ENCODE measurements around the gene KRT16.
"Not testable (repeated sequence)": the region's sequence is repeated elsewhere in the genome, so short reads cannot be mapped to it uniquely, and the experiment has no call there.

KRT16 gene

DNA sequence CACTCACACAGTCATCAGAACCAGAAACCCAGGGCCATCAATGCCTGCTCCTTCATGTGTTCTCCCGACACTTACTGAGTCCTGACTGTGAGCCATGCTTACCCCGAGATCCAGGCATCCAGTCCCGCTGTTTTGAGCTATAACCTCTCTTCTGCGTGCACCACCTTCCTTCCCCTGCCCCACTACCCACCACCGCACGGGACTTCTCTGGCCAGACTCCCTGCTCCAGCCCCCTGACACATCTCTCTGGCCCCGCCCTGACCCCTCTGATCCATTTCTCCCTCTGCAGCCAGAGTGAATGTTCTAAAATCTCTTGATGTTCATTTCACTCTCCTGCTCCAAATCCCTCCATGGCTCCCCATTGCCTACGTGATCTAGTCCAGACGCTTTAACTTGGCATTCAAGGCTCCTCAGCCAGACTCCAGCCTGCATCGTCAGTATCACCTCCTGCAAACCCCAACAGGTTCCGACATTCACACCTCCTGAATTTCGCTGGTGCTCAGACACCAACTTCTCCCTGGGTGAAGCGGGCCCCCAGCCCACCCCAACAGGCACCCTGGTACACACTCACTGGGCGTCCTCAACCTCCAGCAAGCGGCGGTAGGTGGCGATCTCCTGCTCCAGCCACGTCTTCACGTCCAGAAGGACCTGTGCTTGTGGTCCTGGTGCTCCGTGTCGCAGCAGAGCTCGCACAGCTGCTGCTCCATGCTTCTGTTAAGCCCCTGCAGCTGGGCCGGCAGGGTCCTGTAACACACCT is 14.9 kb upstream of the KRT16 start:
- DNase-seq = no peak

DNA sequence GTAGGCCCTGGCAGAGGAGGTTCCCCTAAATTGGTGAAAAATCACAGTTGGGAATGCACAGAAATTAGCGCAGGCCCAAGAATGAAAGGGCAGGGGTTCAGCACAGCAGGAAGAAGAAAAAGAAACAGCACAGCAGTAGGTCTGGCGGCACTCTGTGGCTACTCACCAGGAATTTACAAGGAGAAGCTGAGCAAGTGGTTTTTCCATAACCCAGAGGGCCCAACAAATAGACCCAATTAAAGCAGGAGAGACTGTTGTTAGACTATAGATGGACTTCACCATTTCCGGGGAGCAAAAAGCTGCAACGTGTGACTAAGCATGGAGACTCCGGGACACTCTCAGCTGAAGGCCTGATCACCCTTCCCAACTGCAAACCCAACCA is 14.3 kb upstream of the KRT16 start:
- not testable (repeated sequence) for DNase-seq

DNA sequence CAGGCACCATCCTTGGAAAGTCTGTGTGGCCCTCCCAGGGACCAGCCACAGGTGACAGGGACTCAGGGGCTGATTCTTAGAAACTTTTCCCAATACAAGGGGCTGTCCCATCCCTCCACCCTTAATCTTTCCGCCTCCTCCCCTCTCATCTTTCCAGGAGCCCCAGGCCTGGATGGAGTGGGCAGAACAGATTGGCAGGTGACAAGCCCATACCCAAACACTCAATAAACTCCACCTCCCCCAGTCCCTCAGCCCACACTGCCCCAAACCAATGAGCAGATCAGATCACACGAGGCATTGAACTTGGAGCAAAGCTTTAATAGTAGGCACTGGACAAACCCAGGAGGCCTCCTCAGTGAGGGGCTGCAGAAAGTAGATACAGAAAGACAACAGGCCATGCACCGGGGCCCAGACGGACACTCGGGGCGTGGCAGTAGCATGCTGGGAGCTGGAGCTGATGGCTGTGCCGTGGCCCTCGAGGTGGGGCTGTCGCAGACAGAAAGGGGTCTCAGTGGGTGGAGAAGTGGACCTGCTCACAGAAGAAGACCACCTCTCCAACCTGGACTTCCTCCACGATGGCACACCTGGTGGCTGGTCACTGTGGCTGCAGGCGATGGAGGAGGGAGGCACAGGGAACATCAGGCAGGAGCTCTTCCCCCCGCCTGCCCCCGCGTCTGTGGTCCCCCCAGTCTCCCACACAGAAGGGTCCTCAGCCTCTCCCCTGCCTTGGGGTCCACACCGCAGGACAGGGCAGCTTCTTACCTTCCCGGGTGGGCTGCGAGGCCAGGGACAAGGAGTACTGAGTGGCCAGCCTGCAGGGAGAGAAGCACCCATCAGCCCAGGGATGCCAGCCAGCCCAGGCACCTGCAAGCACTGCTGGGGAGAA is 13.7 kb upstream of the KRT16 start:
- DNase-seq = not testable (repeated sequence)

DNA sequence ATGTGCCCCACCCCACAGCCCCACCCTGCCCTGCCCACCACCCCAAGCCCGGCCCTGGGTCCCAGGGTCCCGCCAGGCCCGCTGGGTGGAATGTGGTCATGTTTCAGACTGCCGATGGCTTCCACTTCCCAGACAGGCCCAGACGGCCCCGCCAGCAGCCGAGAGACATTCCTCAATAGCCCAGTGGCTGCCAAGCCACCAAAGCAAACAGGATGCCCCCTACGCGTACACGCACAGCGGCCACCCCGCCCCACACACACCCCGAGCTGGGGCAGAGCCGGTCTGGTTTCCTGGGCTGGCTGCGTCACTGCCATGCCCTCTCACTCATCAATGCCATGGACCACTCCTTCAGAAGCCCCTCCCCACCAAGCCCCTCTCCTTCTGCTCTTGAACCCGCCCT is 13.0 kb upstream of the KRT16 start:
- DNase-seq = no peak

DNA sequence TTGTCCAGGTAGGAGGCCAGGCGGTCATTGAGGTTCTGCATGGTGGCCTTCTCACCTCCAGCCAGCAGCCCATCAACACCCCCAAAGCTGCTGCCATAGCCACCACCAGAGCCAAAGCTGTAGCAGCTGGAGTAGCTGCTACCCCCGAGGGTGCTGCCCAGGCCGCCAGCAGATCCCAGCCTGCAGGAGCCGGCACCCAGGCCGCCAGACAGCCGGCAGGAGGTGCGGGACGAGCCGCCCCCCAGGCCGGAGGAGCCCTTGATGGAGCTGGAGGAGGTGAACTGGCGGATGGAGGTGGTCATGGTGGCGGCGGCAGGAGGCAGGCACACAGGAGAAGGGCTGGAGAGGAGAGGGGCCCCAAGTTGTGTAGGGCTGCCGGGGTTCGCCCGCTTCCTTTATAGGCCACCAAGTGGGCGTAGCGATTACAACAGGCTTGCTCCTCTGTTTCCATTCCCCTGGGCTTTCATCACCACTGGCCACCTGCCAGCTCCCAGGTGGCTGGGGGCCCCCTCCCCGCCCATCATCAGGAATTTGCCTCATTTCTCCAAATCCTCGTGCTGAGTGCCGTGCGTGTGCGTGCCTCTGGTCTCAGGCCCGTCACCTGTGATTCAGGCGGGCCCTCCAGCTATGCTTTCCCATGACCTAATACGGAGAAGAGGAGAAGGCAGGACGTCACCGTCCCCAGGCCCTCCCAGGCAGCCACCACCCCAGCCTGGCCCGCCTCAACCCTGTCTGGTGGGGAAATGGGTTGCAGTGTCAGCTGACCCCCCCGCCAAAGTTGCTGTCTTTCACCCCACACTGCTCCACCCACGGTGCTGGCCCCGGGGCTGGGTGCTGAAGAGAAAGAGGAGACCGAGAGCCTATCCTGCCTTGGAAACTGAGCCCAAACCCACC is 11.9 kb upstream of the KRT16 start, which contains the start of gene KRT17:
KRT17 (minus strand) TSS at position 368 of the 894 bp plus-strand sequence; CDS start at position 302, 66 bp downstream.
- no peak for DNase-seq

DNA sequence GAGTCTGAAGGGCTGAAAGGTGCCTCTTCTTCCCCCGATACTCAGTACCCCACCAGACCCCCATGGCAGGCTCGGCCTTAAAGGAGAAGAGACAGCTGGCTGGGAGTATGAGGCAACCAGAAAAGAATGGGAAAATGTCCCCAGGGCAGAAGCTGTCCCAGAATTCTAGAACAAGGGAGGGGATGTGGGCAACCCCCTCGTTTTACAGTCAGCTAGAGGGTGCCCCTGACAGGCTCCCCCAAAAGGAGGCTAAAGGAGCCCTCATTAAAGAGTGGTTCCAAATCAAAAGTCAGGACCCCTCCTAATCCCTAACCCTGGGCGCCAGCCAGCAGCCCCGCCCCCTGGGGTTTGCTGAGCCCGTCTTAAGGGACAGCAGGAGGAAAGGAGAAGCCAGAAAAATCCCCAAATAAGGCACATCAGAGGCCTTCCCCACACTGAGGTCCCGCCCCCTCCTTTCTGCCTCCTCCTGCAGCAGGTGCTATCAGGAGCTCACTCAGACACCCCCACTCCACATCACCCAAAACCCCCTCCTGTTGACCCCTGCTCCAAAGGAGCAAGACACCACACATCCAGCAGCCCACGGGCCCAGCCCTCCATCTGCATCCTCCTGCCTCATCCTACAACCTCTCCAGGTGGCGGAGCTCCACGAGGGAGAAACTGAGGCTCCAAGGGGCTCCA is 10.8 kb upstream of the KRT16 start:
- DNase-seq = not testable (repeated sequence)

DNA sequence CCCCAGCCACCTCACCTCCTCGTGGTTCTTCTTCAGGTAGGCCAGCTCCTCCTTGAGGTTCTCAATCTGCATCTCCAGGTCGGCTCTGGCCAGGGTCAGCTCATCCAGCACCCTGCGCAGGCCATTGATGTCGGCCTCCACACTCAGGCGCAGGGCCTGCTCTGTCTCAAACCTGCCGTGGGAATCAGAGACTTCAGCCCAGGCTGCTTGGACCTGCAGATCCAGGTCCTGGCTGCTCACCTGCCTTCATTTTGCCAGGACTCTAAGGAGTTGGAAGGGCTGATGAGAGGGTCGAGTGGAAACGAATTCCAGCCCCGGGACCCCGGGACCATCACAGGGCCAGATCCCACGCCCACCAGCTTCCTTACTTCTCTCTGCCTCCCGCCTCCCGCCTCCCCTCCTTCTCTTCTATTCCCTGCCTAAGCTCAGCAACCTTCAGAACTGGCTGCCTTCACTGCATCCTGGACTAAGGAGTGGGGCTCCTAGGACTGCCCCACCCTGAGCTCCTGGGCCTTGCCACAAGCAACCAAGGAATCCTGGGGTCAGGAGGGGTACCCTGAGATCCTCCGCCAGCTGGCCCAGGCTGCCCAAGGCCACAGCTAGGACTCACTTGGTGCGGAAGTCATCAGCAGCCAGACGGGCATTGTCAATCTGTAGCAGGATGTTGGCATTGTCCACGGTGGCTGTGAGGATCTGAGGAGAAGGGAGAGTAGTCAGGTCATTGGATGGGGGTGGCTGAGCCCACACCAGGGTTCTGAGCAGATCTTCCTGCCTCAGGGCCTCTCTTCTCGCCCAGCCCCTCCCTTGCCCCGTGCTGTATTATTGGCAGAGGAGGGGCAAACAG is 10.0 kb upstream of the KRT16 start:
- DNase-seq = not testable (repeated sequence)

DNA sequence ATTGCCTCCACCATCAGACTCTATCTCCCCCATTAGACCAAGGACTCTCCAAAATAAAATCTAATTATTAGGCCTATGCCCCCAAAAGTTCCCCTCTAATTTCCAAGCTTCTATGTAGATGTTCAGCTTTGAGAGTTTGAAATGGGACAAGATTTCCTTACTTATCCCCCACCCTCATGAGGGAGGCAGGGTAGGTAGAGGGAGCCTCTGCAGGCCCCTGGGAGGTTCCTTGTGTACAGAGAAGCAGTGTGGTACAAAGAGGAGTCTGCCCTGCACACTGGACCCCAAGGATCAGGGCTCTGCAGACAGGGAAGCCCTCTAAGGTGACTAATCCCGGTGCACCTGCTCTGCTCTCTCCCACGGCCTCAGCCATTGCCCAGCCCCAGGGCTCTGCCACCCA is 9.3 kb upstream of the KRT16 start:
- DNase-seq = no peak

DNA sequence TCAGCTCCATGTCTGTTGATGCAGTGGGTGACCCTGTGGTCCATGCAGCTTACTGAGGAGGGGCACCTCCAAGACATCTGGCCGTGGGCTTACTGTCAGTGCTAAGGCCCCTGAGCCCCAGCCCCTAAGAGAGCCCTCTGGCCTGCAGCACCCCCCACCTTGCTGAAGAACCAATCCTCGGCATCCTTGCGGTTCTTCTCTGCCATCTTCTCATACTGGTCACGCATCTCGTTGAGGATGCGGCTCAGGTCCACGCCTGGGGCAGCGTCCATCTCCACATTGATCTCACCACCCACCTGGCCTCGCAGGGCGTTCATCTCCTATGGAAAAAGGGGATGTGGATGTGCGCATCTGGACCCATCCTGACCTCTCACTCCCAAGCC is 8.9 kb upstream of the KRT16 start:
- not testable (repeated sequence) for DNase-seq

DNA sequence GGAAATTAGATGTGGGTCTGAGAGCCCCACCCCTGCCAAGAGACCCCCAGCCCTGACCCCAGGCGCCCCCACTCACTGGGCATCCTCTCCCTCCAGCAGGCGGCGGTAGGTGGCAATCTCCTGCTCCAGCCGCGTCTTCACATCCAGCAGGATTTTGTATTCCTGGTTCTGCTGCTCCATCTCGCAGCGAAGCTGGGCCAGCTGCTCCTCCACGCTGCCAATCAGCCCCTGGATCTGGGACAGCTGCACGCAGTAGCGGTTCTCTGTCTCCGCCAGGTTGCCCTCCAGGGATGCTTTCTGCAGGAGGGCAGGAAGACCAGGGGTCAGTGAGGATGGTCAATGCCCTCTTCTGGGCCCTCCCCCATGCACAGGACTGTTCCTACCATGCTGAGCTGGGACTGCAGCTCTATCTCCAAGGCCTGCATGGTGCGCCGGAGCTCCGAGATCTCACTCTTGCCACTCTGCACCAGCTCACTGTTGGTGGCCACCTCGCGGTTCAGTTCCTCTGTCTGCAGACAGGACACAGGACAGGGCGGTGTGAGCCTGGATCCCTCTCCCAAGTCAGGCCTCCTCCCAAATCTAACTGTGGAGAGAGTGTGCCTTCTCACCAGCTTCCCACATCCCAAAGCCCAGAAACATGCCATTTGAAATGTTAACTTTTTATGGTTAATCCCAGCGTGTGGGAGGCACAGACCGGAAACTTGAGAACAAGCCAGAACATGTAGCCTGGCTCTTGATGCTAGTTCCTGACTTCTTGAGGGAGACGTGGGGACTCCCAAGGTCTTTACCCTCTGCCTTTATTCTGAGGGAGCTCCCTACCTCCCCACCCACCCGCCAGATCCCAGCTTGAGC is 8.2 kb upstream of the KRT16 start:
- no peak for DNase-seq

DNA sequence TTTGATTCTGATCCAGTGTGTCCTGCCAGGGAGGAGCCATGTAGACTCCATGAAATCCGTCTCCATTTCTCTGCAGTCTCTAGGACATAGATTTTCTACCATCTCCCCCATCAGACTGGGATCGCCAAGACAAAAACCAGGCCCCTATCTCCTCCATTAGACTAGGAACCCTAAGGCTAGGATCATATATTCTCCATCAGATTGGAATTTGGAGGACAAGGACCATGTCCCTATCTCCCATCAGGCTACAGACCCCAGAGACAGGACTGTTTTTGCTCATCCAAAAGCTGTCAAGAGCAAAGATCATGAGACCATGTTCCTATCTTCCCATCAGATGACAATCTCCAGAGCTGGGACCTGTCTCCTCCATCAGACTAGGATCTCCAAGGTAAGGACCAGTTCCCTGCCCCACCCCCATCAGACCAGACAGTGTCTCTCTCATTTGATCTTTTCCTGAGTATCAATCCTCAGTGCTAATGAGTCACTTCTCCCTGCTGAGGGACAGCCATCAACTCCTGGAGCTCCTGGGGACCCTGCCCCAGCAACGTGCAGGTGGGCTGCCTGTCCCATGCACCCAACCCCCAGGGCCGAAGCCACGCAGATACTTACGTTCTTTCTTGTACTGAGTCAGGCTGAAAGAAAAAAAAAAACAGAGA is 7.5 kb upstream of the KRT16 start:
- DNase-seq = not testable (repeated sequence)

DNA sequence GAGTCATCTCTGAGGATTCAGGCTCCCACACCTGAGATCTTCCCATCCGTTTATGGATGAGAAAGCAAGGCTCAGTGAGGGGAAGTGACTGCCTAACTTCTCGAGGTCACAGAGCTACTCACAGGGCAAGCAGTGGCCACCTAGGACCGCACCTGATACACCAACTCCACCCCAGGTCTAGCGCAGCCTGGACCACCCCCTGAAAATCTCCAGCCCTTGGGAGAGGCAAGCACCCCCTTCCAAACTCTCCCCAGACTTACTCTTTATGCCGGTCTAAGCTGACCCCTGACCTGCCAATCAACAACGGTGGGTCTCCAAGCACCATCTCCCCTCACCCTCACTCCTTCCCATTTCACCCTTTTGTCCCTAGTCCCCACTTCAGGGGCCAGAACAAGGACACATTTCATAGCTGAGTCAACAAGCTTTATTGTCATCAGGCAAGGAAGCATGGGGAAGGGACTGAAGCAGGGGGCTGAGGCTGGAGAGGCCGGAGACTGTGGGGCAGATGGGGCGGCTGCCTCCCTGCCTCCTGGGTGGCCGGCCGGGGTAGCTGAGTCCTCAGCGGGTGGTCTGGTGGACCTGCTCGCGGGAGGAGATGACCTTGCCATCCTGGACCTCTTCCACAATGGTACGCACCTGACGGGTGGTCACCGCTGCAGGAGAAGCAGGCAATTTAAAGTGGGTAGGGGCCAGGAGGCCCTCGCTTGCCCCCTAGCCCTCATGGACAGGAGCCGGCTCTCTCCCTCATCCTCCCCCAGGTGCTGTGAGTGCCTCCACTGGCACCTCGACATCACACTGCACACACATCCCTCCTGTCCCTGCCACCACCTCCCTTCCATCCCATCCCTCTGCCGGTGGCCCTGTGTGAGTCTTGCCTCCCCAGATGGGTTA is 6.7 kb upstream of the KRT16 start:
- DNase-seq = no peak

DNA sequence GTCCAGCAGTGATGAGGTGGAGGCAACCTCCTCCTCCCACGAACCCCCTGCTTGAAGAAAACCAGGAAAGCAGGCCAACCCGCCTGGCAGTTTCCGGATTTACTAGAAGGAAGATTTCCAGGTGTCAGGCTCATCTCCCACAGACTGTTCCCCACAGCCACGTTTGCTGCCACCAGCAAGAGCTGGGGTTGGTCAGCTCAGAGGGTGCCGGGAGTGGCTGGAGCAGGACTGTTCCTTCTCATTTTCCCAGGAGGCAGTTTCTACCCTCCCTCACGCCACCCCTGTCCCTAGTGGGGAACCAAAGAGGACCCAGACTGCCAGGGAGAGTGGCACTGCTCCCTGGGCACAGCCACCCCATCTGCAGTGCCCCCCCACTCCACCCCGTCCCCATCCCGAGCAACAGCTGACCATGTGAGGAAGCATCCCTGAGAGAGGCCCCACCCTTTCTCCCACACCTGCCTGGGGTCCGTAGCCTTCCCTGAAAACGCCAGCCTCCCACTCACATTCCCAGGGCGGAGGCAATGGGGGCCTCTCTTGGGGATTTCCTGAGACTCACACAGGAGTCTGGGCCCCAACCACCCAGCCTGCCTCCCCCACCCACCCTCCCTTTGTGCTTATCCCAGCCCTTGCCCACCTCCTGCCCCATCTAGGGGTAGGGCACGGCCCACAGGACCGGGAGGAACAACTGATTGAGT is 5.9 kb upstream of the KRT16 start:
- no peak for DNase-seq

DNA sequence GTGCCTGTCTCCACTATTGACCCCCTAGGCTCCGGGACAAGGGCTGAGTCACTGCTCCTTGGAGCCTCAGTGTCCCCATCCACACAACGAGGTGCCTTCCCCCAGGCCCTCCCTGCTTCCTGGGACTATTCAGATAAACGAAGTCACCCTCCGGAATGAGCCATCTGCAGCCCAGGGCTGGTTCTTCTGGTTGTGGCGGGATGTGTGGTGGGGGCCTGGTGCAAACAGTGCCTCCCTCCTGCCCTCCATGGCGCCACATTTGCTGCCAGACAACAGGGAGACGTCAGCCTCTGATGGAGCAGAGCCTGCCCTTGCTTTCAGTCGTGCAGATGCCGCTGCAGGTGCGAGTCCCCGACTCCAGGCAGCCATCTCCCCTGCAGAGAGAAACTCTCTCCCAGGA is 5.1 kb upstream of the KRT16 start:
- DNase-seq = no peak

DNA sequence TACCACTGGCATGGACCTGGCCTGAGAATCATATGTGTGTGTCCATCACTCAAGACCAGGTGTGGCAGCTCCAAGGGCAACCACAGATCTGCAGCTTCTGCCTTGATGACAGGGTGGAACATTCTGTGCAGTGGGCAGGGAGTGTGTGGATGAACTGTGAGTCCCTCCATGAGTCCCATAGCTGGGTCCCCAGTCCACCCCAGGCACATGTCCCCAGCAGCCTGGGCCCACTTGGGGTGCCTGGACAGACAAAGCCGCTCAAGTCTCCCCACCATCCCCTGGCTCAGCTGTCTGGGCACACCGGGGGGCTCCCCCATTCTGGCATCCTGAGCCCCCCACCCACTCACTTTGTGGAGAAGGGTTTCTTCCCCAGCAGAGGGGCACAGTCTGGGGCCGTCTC is 4.6 kb upstream of the KRT16 start:
- no peak for DNase-seq

DNA sequence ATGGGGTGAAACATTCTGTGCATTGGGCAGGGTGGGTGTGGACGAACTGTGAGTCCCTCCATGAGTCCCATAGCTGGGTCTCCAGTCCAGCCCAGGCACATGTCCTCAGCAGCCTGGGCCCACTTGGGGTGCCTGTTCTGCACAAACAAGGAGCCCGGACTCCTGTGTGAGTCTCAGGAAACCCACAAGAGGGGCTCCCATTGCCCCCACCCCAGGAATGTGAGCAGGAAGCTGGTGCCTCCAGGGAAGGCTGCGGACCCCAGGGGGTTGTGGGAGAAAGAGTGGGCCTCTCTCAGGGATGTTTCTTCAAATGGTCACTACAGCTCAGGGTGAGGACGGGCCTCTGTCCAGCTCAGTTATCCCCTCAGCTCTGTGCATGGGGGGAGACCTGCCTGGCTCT is 3.9 kb upstream of the KRT16 start:
- not testable (repeated sequence) for DNase-seq

DNA sequence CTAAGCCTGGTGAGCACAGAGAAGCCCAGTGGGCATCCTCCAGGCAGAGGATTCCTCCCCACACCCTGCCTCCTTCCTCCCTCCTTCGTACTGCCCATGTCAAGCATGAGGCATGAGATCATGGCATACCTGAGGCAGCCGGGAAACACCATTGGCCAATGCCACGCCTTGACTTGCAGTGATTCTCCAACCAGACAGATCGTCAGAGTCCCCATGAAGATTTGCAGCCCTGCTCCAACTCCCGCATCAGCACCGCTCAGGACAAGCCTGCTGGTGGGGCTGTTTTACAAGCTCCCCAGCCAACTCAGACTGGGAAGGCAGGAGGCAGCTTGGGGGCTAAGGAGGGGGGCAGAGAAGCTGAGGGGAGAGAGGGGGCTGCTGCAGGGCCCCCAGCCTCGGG is 2.9 kb upstream of the KRT16 start:
- no peak for DNase-seq

DNA sequence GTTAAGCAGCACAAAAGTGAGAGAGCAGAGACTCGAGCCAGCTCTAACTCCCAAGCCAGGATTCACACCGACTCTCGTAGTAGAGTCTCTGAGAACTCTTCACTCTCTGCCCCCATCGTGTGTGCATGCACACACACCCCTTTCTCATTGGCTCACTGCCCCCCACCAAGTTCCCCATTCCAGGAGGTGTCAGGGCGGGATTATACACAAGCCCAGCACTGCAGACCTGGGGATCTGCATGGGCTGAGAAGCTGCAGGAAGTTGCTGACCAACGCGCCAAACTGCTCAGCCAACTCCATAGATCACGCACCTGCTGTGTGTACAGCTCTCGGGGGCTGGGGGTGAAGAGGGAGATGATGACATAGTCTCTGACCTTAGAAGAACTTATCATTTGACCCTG is 2.2 kb upstream of the KRT16 start:
- DNase-seq = not testable (repeated sequence)

Measured in activated CD4-positive, CD25-positive, alpha-beta regulatory T cell (primary cell).